Smooth muscle cell of the brain vasculature (primary cell): ENCODE data around the gene TCERG1L.

Experiments used
- DNase-seq: peaks from one replicate; pipeline ENCODE4 v3.0.0-alpha.2; 2012; ENCODE audit warnings: low read depth, low spot score

TCERG1L gene

GRCh38 chr10:131271966-131272365 is 39.6 kb downstream of the TCERG1L start:
- DNase-seq, result no peak

GRCh38 chr10:131271195-131271880 is 40.2 kb downstream of the TCERG1L start:
- DNase-seq, result no peak

- DNase-seq, result no peak
Measured at GRCh38 chr10:131270461-131271190, 40.9 kb downstream of the TCERG1L start.

GRCh38 chr10:131269776-131270460 is 41.6 kb downstream of the TCERG1L start:
- DNase-seq, result no peak

GRCh38 chr10:131267814-131268095 is 43.8 kb downstream of the TCERG1L start:
- no peak for DNase-seq

- no peak for DNase-seq
Measured at GRCh38 chr10:131266936-131267813, 44.3 kb downstream of the TCERG1L start.

- DNase-seq, result no peak
Measured at GRCh38 chr10:131264110-131264788, 47.3 kb downstream of the TCERG1L start.

GRCh38 chr10:131261890-131262475 is 49.5 kb downstream of the TCERG1L start:
- DNase-seq, result no peak

- no peak for DNase-seq
Measured at GRCh38 chr10:131260452-131261211, 50.9 kb downstream of the TCERG1L start.

GRCh38 chr10:131260031-131260430 is 51.5 kb downstream of the TCERG1L start:
- DNase-seq, result no peak

- DNase-seq, result no peak
Measured at GRCh38 chr10:131259535-131259934, 52.0 kb downstream of the TCERG1L start.

GRCh38 chr10:131258256-131258655 is 53.3 kb downstream of the TCERG1L start:
- DNase-seq, result no peak

- DNase-seq, result no peak
Measured at GRCh38 chr10:131257027-131257426, 54.5 kb downstream of the TCERG1L start.

GRCh38 chr10:131254859-131255252 is 56.7 kb downstream of the TCERG1L start:
- DNase-seq, result no peak

- no peak for DNase-seq
Measured at GRCh38 chr10:131253931-131254858, 57.3 kb downstream of the TCERG1L start.

- DNase-seq, result no peak
Measured at GRCh38 chr10:131252567-131253276, 58.8 kb downstream of the TCERG1L start.

GRCh38 chr10:131251146-131251541 is 60.4 kb downstream of the TCERG1L start:
- DNase-seq, result no peak

GRCh38 chr10:131250454-131251145 is 60.9 kb downstream of the TCERG1L start:
- DNase-seq, result no peak
